SIG-M5 treated with dmso at 0.1 percent for 504 hours (cell line): ENCODE results near the gene SF3A1.
A peak's percentile ranks its signal among the peaks of the same experiment; 100 is the strongest.
"Not testable (repeated sequence)": the region's sequence is repeated elsewhere in the genome, so short reads cannot be mapped to it uniquely, and the experiment has no call there.

ENCODE experiments used
- DNase-seq: peaks from one replicate; lab custom pipeline; 2025; ENCODE audit not compliant: unreplicated experiment; lab: John Stamatoyannopoulos, UW

Gene SF3A1

GRCh38 chr22:30348809-30349208 is 7.9 kb downstream of the SF3A1 start:
- no peak for DNase-seq

GRCh38 chr22:30348404-30348803 is 8.3 kb downstream of the SF3A1 start:
- DNase-seq = no peak

GRCh38 chr22:30347255-30347892 is 9.3 kb downstream of the SF3A1 start:
- no peak for DNase-seq

GRCh38 chr22:30344447-30345200 is 12.1 kb downstream of the SF3A1 start:
- no peak for DNase-seq

- DNase-seq = no peak
These were observed 15.6 kb downstream of the SF3A1 start for GRCh38 chr22:30340911-30341685.

GRCh38 chr22:30338802-30339201 is 17.9 kb downstream of the SF3A1 start:
- DNase-seq = no peak

GRCh38 chr22:30338341-30338740 is 18.4 kb downstream of the SF3A1 start:
- not testable (repeated sequence) for DNase-seq

GRCh38 chr22:30337461-30337778 is 19.3 kb downstream of the SF3A1 start:
- no peak for DNase-seq

GRCh38 chr22:30336752-30337460 is 19.8 kb downstream of the SF3A1 start:
- no peak for DNase-seq

- no peak for DNase-seq
These were observed 21.5 kb downstream of the SF3A1 start for GRCh38 chr22:30335236-30335635.

- DNase-seq = no peak
These were observed 22.0 kb downstream of the SF3A1 start for GRCh38 chr22:30334646-30335045.

- DNase-seq = no peak
These were observed 23.0 kb downstream of the SF3A1 start for GRCh38 chr22:30333707-30334087.

GRCh38 chr22:30332994-30333706 is 23.5 kb downstream of the SF3A1 start:
- no peak for DNase-seq

GRCh38 chr22:30332551-30332950 is 24.1 kb downstream of the SF3A1 start:
- no peak for DNase-seq

GRCh38 chr22:30328466-30329049 is 28.1 kb downstream of the SF3A1 start:
- no peak for DNase-seq

- no peak for DNase-seq
These were observed 28.8 kb downstream of the SF3A1 start for GRCh38 chr22:30327864-30328345.

GRCh38 chr22:30326706-30327362 is 29.9 kb downstream of the SF3A1 start, which contains the start of gene TBC1D10A:
TBC1D10A (minus strand) TSS chr22:30326941; CDS start chr22:30326881, 60 bp downstream.
- DNase-seq = peak; percentile 86

GRCh38 chr22:30326255-30326705 is 30.4 kb downstream of the SF3A1 start:
- no peak for DNase-seq

- no peak for DNase-seq
These were observed 30.9 kb downstream of the SF3A1 start for GRCh38 chr22:30325724-30326254.
